ENCODE results near the gene GP9. TPM values are rescaled to one million over a fixed set of nuclear protein-coding genes. Genes with fewer than 3 reads are reported as not detected.
"Not testable (repeated sequence)": the region's sequence is repeated elsewhere in the genome, so short reads cannot be mapped to it uniquely, and the experiment has no call there.

Gene GP9
- polyA plus RNA-seq, 3 donors, result 0.13 TPM; not detected in 2

GRCh38 chr3:129063091-129063640, 2.6 kb downstream of the GP9 start:
- H3K27ac ChIP-seq (ENCODE audit: low read depth, low read length), result no peak overlapping the region
- WGBS, 3 donors, result 88 to 89% (median 88%) methylated on average over 10 of the region's 10 CpGs

DNA sequence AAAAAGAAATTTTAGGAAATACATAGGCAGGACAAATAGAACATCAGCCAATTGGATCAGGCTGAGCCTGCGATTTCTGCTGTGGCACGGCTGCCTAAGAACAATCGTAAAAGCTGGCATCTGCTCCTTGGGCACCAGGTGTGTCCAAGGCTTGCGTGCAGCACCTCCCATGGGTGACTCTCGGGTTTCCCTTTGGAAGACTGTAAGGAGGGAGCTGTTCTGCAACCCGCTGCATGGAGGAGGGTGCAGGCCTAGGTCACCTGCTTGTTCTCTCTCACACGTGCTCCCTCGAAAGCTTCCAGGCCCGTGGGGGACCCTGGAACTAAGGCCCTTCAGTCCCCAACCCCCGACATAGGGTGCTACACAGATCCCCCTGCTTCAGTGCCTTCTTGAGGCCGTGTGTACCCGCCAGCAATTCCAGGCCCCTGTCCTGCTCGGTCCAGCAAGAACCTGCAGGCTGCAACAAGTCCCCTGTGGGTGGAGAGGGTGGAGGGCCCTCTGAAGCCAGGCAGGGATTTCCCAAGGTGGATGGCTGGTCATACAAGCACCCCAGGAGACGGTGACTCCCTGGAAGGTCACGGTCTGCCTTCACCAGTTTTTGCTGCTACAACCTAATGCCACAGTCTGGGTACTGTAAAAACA, 3.4 kb downstream of the GP9 start:
- WGBS, 3 donors, result 77 to 94% (median 92%) methylated on average over 15 of the region's 15 CpGs

GRCh38 chr3:129065016-129065719, 4.6 kb downstream of the GP9 start:
- 89 to 95% (median 93%) methylated on average over 14 of the region's 14 CpGs for WGBS, 3 donors
- H3K27ac ChIP-seq (ENCODE audit: low read depth, low read length), result no peak overlapping the region

More for the DNA sequence above, 3.4 kb downstream of the GP9 start:
- no peak overlapping the region for H3K27ac ChIP-seq (ENCODE audit: low read depth, low read length)

DNA sequence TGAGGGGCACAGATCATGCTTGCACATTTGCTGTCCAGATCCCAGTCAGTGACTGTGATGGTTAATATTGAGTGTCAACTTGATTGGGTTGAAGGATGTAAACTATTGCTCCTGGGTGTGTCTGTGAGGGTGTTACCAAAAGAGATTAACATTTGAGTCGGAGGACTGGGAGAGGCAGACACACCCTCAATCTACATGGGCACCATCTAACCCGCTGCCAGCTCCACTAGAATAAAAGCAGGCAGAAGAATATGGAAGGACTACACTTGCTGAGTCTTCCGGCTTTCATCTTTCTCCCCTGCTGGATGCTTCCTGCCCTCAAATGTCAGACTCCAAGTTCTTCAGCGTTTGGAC, 5.1 kb downstream of the GP9 start:
- 79 to 87% (median 79%) methylated on average over 4 of the region's 4 CpGs for WGBS, 3 donors
- no peak overlapping the region for H3K27ac ChIP-seq (ENCODE audit: low read depth, low read length)

DNA sequence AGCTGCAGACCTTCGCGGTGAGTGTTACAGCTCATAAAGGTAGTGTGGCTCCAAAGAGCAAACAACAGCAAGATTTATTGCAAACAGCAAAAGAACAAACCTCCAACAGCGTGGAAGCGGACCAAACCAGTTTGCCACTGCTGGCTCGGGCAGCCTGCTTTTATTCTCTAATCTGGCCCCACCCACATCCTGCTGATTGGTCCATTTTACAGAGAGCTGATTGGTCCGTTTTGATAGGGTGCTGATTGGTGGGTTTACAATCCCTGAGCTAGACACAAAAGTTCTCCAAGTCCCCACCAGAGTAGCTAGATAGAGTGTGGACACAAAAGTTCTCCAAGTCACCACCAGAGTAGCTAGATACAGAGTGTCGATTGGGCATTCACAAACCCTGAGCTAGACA, 7.1 kb downstream of the GP9 start:
- not testable (repeated sequence) for H3K27ac ChIP-seq (ENCODE audit: low read depth, low read length)
- 36 to 95% (median 86%) methylated on average over 7 of the region's 7 CpGs for WGBS, 3 donors

- WGBS, 3 donors, result 10 to 18% (median 16%) methylated on average over 28 to 44 of the region's 44 CpGs
- H3K27ac ChIP-seq (ENCODE audit: low read depth, low read length), result no peak overlapping the region
These were observed 7.8 kb downstream of the GP9 start for GRCh38 chr3:129068291-129068886.

- H3K27ac ChIP-seq (ENCODE audit: low read depth, low read length), result not testable (repeated sequence)
- WGBS, 3 donors, result 84 to 92% (median 86%) methylated on average over 13 of the region's 13 CpGs
These were observed 8.9 kb downstream of the GP9 start for GRCh38 chr3:129069313-129070085.

DNA sequence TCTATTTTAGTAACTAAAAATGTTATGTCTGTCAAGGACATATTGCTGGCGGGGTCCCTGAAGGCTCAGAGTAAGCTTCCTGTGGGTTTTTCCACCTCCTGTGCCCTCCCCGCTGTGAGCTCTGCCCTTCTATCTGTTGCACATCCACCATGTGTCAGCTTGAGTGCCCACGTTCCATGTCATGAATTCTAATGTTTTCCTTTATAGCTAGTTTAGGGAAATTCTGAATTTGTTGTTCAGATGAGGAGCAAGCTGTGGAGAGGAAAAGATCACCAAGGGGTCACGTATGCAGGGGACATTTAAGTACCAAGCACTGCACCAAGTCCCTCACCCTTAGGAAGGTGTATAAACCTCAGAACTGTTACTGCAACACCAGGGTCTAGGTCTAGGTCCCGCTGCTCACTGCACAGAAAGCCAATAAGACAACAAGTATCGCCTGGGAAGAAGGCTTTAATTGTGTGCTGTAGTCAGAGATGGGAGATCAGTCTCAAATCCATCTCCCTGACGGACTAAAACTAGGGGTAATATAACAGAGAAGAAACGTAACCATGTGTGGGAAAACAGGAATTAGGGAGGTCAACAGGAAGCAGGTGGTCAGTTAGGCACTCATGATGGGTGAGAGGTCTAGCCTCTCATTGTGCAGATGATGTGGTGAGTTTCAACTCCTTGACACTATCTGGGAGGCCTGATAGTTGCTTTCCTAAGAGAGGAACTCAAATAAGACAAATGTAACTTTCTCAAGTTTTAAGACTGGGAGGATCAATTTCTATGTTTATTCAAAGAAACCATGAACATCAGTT, 9.7 kb downstream of the GP9 start:
- WGBS, 3 donors, result 66 to 88% (median 78%) methylated on average over 8 of the region's 8 CpGs

GRCh38 chr3:129077222-129077621, 16.6 kb downstream of the GP9 start:
- no peak overlapping the region for H3K27ac ChIP-seq (ENCODE audit: low read depth, low read length)
- WGBS, 3 donors, result 63 to 83% (median 80%) methylated on average over 7 of the region's 7 CpGs

More for the DNA sequence above, 9.7 kb downstream of the GP9 start:
- no peak overlapping the region for H3K27ac ChIP-seq (ENCODE audit: low read depth, low read length)

DNA sequence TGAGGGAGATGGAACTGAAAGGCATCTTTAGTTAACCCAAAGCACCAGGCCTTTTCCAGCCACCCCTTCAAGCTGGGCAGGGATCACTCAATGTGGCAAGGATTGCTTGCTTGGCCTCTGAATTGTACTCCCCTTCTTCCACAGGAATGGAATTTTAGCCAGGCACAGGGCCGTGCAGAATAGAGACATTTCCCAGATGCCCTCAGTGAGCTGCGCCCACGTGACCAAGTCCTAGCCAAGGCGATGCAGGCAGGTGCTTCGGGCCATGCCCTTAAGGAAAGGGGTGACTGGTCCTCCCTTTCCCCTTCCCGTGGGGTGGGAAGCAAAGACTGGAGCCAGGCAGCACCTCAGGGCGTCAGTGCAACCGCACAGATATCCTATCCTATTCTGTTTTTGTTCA, 17.9 kb downstream of the GP9 start:
- H3K27ac ChIP-seq (ENCODE audit: low read depth, low read length), result no peak overlapping the region
- 79 to 93% (median 83%) methylated on average over 8 of the region's 8 CpGs for WGBS, 3 donors

DNA sequence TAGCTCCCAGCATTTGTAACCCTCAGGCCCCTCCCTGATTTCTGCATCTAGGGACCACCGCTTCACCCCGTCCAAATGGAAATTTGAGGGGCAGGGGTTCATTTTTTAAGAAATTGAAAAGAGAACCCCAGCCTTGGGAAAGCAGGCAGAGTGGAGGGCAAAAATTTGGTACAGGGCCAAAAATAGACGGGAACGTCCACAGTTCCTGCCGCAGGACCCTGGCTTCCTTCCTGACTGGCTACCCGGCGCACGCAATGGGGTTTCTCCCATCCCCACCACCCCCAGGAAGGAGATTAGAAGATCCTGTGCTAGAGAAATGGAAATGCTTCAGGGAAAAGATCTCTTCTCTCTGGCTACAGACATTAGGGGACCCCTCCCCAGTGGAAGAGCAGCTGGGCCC, 20.9 kb downstream of the GP9 start:
- no peak overlapping the region for H3K27ac ChIP-seq (ENCODE audit: low read depth, low read length)
- 61 to 65% (median 63%) methylated on average over 8 of the region's 8 CpGs for WGBS, 3 donors

GRCh38 chr3:129082026-129082425, 21.4 kb downstream of the GP9 start:
- no peak overlapping the region for H3K27ac ChIP-seq (ENCODE audit: low read depth, low read length)
- WGBS, 3 donors, result 74 to 81% (median 76%) methylated on average over 9 of the region's 9 CpGs

DNA sequence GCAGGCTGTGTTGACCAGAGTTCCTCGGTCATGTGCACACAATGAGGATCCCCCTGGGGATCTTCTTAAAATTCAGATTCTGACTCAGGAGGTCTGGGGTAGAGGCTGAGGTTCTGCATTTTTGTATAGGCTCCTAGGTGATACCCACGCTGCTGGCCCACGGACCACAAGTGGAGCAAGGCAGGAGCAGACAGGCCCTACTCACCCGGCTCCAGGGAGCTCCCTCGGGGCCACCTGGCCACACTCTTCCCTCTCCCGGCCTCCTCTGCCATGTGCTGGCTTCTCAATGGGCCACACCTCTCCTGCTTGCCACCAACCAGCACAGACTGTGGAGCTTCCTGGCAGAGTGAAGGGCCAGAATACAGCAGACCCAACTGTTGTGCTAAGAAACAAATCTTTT, 23.9 kb downstream of the GP9 start:
- H3K27ac ChIP-seq (ENCODE audit: low read depth, low read length), result no peak overlapping the region

DNA sequence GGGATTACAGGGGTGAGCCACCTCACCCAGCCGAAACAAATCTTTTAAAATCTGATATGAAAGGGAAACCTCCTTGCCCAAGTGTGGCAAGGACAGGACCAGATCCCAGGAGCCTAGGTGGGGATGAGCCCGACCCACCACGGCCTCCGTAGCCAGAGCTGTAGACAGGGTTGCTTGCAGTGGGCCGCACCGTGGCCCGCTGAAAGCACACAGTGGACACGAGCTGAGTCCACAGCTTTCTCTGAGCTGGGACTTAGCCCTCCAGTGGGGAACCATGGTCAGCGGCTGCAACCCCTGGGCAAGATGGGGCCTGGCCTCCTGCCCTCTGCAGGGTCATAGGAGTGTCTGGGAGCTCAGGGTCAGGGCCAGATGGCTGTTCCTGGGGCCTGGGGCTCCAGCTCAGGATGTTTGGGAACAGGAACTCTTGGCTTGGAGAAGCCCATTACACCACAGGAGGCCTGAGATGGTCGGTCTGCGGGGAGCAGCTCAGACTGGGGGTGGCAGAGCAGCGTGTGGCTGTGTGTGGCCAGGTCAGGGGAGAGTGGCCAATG, 24.7 kb downstream of the GP9 start:
- H3K27ac ChIP-seq (ENCODE audit: low read depth, low read length), result no peak overlapping the region
- WGBS, 3 donors, result 91 to 94% (median 91%) methylated on average over 11 to 12 of the region's 12 CpGs

More for the DNA sequence above, 23.9 kb downstream of the GP9 start:
- WGBS, 3 donors, result 73 to 86% (median 83%) methylated on average over 6 of the region's 6 CpGs

DNA sequence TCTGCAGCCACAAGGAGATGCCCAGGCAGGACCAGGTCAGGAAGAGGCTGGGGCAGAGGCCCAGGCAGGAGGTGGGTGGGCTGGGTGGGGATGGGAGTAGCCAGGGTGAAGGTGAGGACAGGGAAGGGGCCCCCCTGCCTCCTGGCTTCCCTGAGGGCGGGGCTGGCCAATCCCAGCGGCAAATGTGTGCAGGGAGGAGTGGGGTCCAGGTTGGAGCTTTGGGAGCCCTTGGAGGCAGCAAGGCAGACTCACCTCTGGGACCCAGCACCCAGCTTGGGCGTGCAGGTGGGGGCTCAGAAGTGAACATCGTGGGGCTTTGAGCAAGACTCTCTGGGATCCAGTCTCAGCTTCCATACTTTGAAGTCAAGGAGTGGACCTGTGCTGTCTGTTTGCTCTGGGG, 25.2 kb downstream of the GP9 start:
- 90 to 95% (median 91%) methylated on average over 4 of the region's 4 CpGs for WGBS, 3 donors
- H3K27ac ChIP-seq (ENCODE audit: low read depth, low read length), result no peak overlapping the region

- WGBS, 3 donors, result 51 to 63% (median 53%) methylated on average over 8 of the region's 8 CpGs
These were observed 26.6 kb downstream of the GP9 start for GRCh38 chr3:129087138-129087702.

DNA sequence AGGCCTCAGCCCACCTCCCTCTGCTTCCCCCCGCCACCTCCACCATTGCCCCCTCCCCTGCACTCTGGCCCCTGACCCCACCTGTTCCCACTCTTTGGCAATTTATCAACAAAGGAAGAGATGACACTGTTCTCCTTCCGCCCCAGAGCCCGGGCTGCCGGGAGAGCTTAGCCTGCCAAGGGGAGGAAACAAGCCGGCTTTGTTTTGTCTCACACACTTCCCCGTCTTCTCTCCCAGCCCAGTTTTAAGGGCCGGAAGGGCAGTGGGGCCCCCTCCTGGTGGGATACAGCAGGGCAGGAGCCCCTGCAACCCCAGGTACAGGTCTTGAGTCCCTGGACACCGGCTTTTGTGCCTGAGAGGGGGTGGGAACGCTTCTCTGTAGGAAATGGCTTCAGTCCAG, 27.3 kb downstream of the GP9 start:
- WGBS, 3 donors, result 0 to 4% (median 0%) methylated on average over 2 to 6 of the region's 9 CpGs
- H3K27ac ChIP-seq (ENCODE audit: low read depth, low read length), result not testable (repeated sequence)

More at GRCh38 chr3:129087138-129087702, 26.6 kb downstream of the GP9 start:
- no peak overlapping the region for H3K27ac ChIP-seq (ENCODE audit: low read depth, low read length)
